ENCODE measurements around the gene NDUFC1.

Gene NDUFC1

GRCh38 chr4:139245590-139245989, 56.7 kb downstream of the NDUFC1 start:
- no peak for DNase-seq

DNA sequence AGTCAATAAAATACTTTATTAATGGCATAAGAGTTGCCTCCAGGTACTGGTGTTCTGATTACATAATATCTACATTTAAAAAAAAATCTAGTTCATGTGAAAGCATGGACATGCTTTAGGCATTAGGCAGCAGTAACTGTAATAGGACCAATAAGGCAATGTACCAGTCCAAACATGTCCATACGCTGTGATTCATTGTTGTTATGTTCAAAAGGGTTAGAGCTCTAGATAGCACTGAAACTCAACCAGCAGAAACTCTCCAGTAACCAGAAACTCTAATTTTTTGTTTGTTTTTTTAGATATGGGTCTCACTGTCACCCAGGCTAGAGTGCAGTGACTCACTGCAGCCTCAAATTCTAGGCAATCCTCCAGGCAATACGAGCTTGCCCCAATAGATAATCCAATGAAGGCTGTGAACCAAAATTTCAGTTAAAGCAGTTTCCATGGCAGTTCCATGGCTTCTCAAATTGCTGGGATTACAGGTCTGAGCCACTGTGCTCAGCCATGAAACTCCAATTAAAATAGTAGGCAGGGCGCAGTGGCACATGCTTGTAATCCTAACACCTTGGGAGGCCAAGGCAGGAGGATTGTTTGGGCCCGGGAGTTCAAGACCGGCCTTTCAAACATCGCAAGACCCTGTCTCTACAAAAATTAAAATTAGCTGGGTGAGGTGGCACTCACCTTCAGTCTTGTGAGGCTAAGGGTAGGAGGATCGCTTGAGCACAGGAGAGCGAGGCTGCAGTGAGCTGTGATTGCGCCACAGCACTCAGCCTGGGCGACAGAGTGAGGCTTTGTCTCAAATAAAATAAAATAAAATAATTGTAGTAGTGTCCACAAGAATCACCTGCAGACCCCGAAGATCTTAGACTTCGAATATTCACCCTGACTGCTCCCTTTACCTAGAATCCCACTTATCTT, 58.6 kb downstream of the NDUFC1 start:
- no peak for DNase-seq

DNA sequence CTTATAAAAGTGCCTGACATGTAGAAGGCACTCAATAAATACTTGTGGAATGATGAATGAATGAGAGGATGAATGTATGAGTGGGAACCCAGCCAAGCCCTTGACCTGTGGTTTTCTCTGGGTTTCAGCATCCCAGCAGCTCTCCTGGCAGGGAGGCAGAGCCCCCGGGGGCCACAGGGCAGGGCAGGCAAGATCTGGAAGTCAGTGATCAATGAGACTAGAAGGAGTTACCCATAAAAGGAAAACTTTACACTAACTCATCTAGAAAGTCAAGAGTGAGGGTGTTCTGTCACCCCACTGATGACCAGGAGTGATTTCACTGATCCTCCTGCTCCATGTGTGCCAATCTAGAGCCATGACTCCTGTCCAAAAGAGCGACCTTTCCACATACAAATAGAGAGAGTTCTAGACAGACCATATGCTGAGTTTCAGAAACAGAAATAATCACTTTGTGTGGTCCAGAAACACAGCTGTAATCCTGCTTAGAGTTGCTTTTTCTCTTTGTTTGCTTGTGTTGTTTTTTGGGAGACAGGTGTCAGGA, 59.7 kb downstream of the NDUFC1 start:
- DNase-seq: no peak

DNA sequence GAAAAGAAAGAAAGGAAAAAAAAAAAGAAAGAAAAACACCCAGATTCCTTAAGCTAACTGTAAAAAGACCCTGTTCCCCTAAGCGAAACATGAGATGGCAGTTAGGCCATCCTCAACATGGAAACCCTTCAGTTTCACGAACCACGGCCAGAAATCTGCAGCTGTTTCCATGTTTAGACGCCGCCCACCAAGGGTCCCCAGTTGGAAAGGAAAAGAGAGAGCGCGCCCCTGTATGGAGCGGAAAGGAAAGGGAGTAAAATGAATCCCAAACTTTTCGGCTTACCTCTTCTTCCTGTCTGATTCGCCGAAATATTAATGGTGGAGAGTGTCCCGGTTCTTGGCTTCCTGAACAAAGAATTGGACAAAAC, 60.5 kb downstream of the NDUFC1 start:
- DNase-seq: no peak

DNA sequence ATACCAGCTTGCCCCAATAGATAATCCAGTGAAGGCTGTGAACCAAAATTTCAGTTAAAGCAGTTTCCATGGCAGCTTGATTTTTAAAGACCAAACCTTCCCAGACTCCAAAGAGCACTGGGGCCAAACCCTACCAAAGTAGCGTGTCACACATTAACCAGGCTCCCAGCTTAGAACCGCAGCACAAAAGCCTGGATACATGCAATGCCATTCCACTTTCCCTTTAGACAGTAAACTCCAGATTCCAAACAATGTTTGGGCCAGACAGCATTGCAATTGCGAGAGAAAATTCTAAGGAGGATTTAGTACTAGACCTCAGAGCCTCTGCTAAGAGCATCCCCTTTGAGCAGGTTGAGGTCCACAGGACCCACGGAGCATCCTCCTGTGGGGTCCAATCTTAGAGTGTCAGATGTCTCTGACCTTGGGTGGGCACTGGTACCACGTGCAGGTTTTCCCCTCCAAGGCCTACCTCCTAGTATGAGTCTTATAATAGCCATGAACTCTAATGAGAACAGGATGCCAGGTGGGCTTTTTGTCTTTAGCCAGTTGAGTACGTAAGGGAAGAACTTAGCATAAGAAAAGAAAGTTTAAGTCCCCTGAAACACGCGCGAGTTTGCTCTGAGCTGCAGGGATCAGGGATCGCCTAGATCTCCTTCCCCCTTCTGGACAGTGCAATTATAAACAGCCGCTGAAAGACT, 61.0 kb downstream of the NDUFC1 start:
- DNase-seq: no peak

Data from NCI-H1048 (cell line).